HG03025 (cell line): Measurements from ENCODE around the gene ASCL2.
"Not testable (repeated sequence)": the region's sequence is repeated elsewhere in the genome, so short reads cannot be mapped to it uniquely, and the experiment has no call there.

ENCODE experiments used
- ATAC-seq: cut with Tn5 transposase; IDR thresholded peaks from one replicate; pipeline ENCODE4 v1.9.1; 2021; ENCODE audit warnings: mild to moderate bottlenecking, moderate library complexity; ENCODE audit not compliant: unreplicated experiment, low FRiP score

The ASCL2 gene

DNA sequence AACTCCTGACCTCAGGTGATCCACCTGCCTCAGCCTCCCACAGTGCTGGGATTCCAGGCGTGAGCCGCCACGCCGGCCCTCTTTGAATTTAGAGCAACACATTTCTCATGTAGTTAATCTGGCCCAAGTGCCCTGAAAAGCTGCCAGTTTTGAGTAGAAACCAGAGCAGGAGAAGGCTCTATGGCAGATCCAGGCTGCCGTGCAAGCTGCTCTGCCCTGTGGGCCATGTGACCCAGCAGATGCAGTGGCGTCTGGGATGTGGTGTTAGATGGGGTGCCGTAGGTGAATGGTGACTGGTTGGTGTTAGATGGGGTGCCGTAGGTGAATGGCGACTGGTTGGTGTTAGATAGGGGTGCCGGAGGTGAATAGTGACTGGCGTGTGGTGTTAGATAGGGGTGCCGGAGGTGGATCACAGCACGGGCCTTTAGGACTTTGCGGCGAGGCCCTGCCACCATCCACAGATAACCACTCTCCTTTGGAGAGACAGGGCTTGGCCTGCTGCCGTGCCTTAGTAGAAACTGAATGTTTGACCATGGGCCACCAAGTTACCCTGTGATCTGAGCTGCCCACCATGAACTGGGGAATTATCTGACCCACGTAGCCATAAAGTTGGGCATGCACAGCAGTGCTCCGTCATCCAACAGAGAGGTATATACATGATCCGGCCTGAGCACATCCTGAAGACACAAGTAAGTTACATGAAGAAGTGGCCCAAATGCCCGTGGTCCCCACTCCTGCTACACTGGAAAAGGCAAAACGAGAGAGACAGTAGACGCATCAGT, 32.7 kb downstream of the ASCL2 start:
- ATAC-seq, result no peak

GRCh38 chr11:2236381-2237134, 33.8 kb downstream of the ASCL2 start:
- not testable (repeated sequence) for ATAC-seq

- no peak for ATAC-seq
Observed at GRCh38 chr11:2235588-2236326, 34.6 kb downstream of the ASCL2 start.

- ATAC-seq, result no peak
Observed at GRCh38 chr11:2234963-2235362, 35.4 kb downstream of the ASCL2 start.

DNA sequence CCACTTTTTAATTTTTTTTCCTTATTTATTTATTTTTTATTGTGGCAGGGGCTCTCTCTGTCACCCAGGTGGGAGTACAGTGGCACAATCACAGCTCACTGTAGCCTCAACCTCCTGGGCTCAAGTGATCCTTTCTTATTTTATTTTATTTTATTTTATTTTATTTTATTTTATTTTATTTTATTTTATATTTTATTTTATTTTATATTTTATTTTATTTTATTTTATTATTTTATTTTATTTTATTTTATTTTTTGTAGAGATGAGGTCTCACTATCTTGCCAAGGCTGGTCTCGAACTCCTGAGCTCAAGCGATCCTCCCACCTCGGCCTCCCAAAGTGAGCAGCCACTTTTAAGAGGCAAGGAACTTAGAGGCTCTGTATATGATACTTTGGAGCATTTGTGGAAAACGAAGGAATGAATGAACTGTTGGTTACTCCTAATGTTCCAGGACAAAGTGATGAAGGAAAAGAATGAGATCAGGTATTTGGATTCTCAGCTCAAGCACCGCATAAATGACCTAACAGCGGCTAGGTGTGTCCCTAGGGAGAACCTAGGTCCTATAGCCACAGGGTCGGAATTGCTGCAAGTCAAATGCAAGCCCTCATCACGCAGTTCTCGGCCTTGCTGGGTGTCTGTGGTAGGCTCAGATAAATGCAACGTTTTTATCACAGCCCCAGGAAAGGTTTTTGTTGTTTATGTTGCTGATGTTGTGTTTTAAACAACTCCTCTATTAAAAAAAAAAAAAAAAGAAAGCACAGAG, 36.5 kb downstream of the ASCL2 start:
- ATAC-seq, result no peak

DNA sequence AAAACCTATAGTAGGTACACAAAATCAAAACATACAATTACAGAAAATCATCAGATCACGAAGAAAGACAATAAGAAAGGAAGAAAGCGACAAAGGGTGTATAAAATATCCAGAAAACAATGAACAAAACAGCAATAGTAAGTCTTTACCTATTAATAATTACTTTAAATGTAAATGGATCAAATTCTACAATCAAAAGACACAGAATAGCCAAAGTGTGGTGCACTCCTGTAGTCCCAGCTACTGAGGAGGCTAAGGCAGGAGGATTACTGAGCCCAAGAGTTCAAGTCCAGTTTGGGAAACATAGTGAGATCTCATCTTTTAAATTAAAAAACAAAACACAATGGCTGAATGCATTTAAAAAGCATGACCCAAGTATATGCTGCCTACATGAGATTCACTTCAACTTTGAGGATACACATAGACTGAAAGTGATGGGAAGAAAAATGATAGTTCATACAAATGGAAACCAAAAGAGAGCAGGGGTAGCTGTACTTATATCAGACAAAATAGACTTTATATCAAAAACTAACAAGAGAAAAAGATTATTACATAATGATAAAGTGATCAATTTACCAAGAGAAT, 40.6 kb downstream of the ASCL2 start:
- ATAC-seq, result no peak

DNA sequence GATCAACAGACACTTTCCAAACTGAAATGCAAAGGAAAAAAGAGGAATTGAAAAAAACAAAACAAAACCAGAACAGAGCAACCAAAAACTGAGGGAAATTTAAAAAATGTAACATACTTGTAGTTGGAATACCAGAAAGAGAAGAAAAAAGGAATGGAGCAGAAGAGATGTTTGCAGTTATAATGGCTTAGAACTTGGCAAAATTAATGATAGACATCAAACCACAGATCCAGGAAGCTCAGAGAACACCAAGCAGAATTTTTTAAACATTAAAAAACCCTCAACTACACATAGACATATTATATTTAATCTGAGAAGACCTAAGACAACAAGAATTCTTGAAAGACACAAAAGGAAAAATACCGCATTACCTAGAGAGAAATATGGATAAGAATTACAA, 46.1 kb downstream of the ASCL2 start:
- no peak for ATAC-seq

DNA sequence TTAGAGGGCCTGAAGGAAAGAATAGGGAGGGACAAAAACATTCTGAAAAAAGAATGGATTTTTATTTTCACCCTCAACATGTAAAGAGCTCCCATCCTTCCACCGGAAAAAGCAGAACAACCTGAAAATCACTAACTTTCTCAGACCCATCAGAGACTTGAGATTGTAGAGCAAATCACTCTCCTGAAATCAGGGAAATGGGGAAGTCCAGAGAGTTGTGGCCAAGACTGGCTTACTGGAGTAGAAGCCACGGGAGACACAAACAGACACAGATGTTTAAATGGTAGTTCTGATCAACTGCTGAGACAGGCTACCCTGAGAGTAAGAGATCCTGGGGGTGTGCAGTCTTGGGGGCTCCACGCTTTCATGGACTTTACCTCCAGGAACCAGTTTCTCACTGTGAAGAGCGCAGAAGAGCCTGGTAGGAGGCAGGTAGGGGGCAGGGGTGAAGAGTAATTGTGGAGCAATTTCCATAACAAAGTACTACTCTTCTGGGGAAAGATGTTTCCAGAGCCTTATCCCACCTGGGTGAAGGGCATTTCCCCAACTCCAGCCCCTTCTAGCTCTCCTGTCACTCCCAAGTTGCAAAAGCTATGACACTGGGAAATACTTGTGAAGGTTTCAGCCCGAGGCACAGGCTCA, 47.1 kb downstream of the ASCL2 start:
- ATAC-seq, result no peak

- ATAC-seq, result no peak
Observed at GRCh38 chr11:2222451-2222850, 47.9 kb downstream of the ASCL2 start.

DNA sequence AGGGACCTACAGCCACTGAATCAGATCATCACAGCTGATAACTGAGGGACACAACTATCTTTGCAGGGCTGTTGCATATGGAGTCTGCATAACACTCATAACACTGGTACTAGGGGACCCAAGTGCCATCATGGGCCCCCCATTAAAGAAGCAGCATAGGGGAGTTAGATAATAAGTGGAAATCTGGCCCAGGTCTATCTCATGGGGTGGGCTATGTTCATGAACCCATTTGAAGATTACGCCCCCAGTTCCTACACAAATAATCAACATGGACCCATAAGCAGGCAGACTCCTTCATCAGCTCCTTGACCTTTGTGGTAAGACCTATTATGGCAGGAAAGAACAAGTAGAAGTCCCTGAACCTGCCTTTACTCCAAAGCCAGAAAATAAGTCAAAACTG, 48.8 kb downstream of the ASCL2 start:
- no peak for ATAC-seq

- no peak for ATAC-seq
Observed at GRCh38 chr11:2221024-2221423, 49.4 kb downstream of the ASCL2 start.

- no peak for ATAC-seq
Observed at GRCh38 chr11:2220173-2220771, 50.1 kb downstream of the ASCL2 start.

GRCh38 chr11:2219318-2220017, 50.9 kb downstream of the ASCL2 start:
- ATAC-seq, result no peak
